Left forelimb (tissue), 1 donor: ENCODE results near the gene ANKRD23.
"Not testable (repeated sequence)": the region's sequence is repeated elsewhere in the genome, so short reads cannot be mapped to it uniquely, and the experiment has no call there.

Source experiments
- DNase-seq: peaks from one replicate; pipeline ENCODE4 v3.0.0-alpha.2; 2018; ENCODE audit warnings: low spot score

Gene ANKRD23

GRCh38 chr2:96798733-96799622 lies 44.8 kb downstream of the ANKRD23 start:
- no peak for DNase-seq

- DNase-seq, result no peak
These were observed 46.7 kb downstream of the ANKRD23 start for GRCh38 chr2:96797066-96797625.

GRCh38 chr2:96796497-96796896 lies 47.3 kb downstream of the ANKRD23 start:
- DNase-seq, result not testable (repeated sequence)

GRCh38 chr2:96795076-96795475 lies 48.7 kb downstream of the ANKRD23 start:
- no peak for DNase-seq

- no peak for DNase-seq
These were observed 50.8 kb downstream of the ANKRD23 start for GRCh38 chr2:96792772-96793749.

- DNase-seq, result no peak
These were observed 54.6 kb downstream of the ANKRD23 start for GRCh38 chr2:96789245-96789617.

GRCh38 chr2:96788442-96789244 lies 55.2 kb downstream of the ANKRD23 start:
- no peak for DNase-seq
